ENCODE results near the gene VAT1. TPM values are rescaled to one million over a fixed set of nuclear protein-coding genes. Genes with fewer than 3 reads are reported as not detected.
A peak's percentile ranks its signal among the peaks of the same experiment; 100 is the strongest.

The VAT1 gene
- total and polyA plus RNA-seq, 2 of the 13 experiments (the other 11 are each of a cell fraction or from before 2014, with no cell fraction given): 143 to 205 TPM

DNA sequence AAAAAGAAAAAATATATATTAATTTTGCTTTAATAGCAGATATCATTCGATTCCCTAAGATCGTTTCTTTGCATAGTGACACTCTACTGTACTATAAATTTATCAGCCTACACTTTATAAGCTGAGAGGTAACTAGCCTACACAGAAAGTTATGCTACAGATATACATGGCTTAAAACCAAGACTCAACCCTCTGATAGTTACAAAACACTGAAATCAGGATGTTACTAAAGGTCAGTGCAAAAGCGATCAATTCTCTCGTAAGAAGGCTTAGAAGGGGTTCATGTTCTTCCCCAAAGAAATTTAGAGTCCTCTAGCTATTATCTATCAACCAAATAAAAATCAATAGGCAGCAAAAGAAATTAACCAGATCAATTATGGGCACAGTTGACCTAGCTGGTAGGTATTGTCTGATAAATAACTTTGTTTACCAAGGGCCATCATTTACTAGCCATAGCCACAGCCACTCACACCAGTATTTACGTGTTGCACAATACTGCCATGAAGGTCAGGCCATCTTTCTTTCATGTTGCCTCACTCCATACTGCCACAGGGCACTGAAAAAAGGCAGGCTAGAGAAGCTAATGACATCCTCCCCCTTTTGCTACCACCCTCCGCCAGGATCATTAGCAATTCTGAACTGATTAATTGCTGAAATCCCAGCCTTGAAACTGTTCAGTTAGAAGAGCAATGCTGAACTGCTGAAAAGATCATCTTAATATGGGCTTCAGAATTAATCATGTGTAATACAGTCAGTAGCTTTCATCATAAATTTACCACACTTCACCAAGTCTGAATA is 46.6 kb upstream of the VAT1 start (continued):
- TF ChIP-seq ZSCAN22 (CRISPR knock-in tag; IDR thresholded peaks at IDR 0.05) (no peak), BRD4 (CRISPR knock-in tag; IDR thresholded peaks at IDR 0.05) (no peak), MXD4 (CRISPR knock-in tag; IDR thresholded peaks at IDR 0.05) (peak; percentile 84), NAIF1 (CRISPR knock-in tag; IDR thresholded peaks at IDR 0.05; ENCODE audit: borderline replicate concordance) (no peak), HNRNPK (IDR thresholded peaks at IDR 0.05; ENCODE audit: low read depth, low read length, poor library complexity, severe bottlenecking) (no peak), PHF20 (CRISPR knock-in tag; IDR thresholded peaks at IDR 0.05) (no peak), TEAD2 (CRISPR knock-in tag; IDR thresholded peaks at IDR 0.05) (no peak), ZNF251 (CRISPR knock-in tag; IDR thresholded peaks at IDR 0.05) (no peak), SYNCRIP (IDR thresholded peaks at IDR 0.05; ENCODE audit: insufficient read depth, low read depth, low read length) (no peak), MBD4 (IDR thresholded peaks at IDR 0.05; ENCODE audit: borderline replicate concordance, low read length) (peak; percentile 85; the same call in 1 of the 2 replicates), ZFP62 (CRISPR knock-in tag; IDR thresholded peaks at IDR 0.05) (no peak), ZNF550 (CRISPR knock-in tag; IDR thresholded peaks at IDR 0.05; ENCODE audit: borderline replicate concordance) (no peak), HOXD1 (CRISPR knock-in tag; IDR thresholded peaks at IDR 0.05) (peak; percentile 84; the same call in 1 of the 2 replicates), JUND (CRISPR knock-in tag; IDR thresholded peaks at IDR 0.05) (peak; percentile 71; the same call in 1 of the 2 replicates), ZNF839 (CRISPR knock-in tag; IDR thresholded peaks at IDR 0.05; ENCODE audit: borderline replicate concordance) (no peak), ZNF234 (CRISPR knock-in tag; conservative IDR thresholded peaks at IDR 0.05) (no peak), MLX (CRISPR knock-in tag; IDR thresholded peaks at IDR 0.05) (peak; percentile 79), ZNF34 (CRISPR knock-in tag; IDR thresholded peaks at IDR 0.05; ENCODE audit: borderline replicate concordance) (0 out of 2 replicates have a peak, but pooled peaks have one; percentile 28), ZNF772 (CRISPR knock-in tag; IDR thresholded peaks at IDR 0.05) (peak; percentile 40; the same call in 1 of the 2 replicates), EED (CRISPR knock-in tag; IDR thresholded peaks at IDR 0.05) (no peak), ZNF614 (CRISPR knock-in tag; IDR thresholded peaks at IDR 0.05; ENCODE audit: borderline replicate concordance) (peak; percentile 95), U2AF1 (optimal IDR thresholded peaks at IDR 0.05; ENCODE audit: low read depth, low read length) (no peak), SIN3A (IDR thresholded peaks at IDR 0.05; ENCODE audit: borderline replicate concordance, low read depth, low read length) (no peak), FOXK1 (CRISPR knock-in tag; IDR thresholded peaks at IDR 0.05; ENCODE audit: borderline replicate concordance, low read depth) (peak; percentile 99), SOX6 (IDR thresholded peaks at IDR 0.05) (no peak), SOX6 (CRISPR knock-in tag; IDR thresholded peaks at IDR 0.05) (peak; percentile 98), CAMTA2 (CRISPR knock-in tag; IDR thresholded peaks at IDR 0.05; ENCODE audit: borderline replicate concordance) (0 out of 2 replicates have a peak, but pooled peaks have one; percentile 41), ZSCAN25 (CRISPR knock-in tag; IDR thresholded peaks at IDR 0.05) (no peak), HNF4G (IDR thresholded peaks at IDR 0.05; ENCODE audit: borderline replicate concordance, low read depth, low read length) (peak; percentile 51; the same call in 1 of the 2 replicates), HNF4G (CRISPR knock-in tag; IDR thresholded peaks at IDR 0.05; ENCODE audit: borderline replicate concordance, low read depth) (peak; percentile 78)
